ENCODE data around the gene ZFP64.

GRCh38 chr20:52110456-52110855 lies 81.1 kb downstream of the ZFP64 start:
- TF ChIP-seq EZH2phosphoT487 (IDR thresholded peaks at IDR 0.05; ENCODE audit: borderline replicate concordance, low read depth, low read length) (no peak), CTCF (conservative IDR thresholded peaks at IDR 0.05; ENCODE audit: low read length) (no peak)

Measured in OCI-LY7 (cell line).